ENCODE data around the gene RPS6KA4. TPM values are rescaled to one million over a fixed set of nuclear protein-coding genes. Genes with fewer than 3 reads are reported as not detected.
"Not testable (repeated sequence)": the region's sequence is repeated elsewhere in the genome, so short reads cannot be mapped to it uniquely, and the experiment has no call there.

The RPS6KA4 gene
- 10 to 100 TPM in 3 of 4 donors, 1 to 10 TPM in 1; 9.4 to 16.3 (median 13.5) TPM for polyA plus RNA-seq (ENCODE audit: insufficient read length in 4 of 4)

- no peak for DNase-seq (ENCODE audit: low read depth in 4 of 4, low spot score in 3 of 4)
Observed at GRCh38 chr11:64358907-64359711, at the start of gene RPS6KA4. Gene RPS6KA4 (plus strand): TSS chr11:64359162. CDS start chr11:64359236, 74 bp downstream.

- DNase-seq (ENCODE audit: low read depth in 4 of 4, low spot score in 3 of 4), result no peak
Observed at GRCh38 chr11:64312947-64313346, 46.0 kb upstream of the RPS6KA4 start.

GRCh38 chr11:64313491-64314145 lies 45.3 kb upstream of the RPS6KA4 start:
- DNase-seq (ENCODE audit: low read depth in 4 of 4, low spot score in 3 of 4), result no peak

- no peak for DNase-seq (ENCODE audit: low read depth in 4 of 4, low spot score in 3 of 4)
Observed at GRCh38 chr11:64314146-64314804, 44.7 kb upstream of the RPS6KA4 start.

- no peak for DNase-seq (ENCODE audit: low read depth in 4 of 4, low spot score in 3 of 4)
Observed at GRCh38 chr11:64314805-64315561, 44.0 kb upstream of the RPS6KA4 start.

- not testable (repeated sequence) for DNase-seq (ENCODE audit: low read depth in 4 of 4, low spot score in 3 of 4)
Observed at GRCh38 chr11:64315667-64316526, 43.1 kb upstream of the RPS6KA4 start.

GRCh38 chr11:64316672-64317324 lies 42.2 kb upstream of the RPS6KA4 start:
- no peak for DNase-seq (ENCODE audit: low read depth in 4 of 4, low spot score in 3 of 4)

GRCh38 chr11:64317325-64317960 lies 41.5 kb upstream of the RPS6KA4 start, which contains the start of gene TRMT112:
Gene TRMT112 (minus strand): TSS chr11:64317559. CDS start chr11:64317526, 33 bp downstream.
- peak; percentile 86 to 94 (median 92) for DNase-seq (ENCODE audit: low read depth in 4 of 4, low spot score in 3 of 4)

GRCh38 chr11:64317961-64318765 lies 40.8 kb upstream of the RPS6KA4 start, which contains the start of gene PRDX5:
Gene PRDX5 (plus strand): TSS chr11:64318121. CDS start chr11:64318216, 95 bp downstream.
- peak; percentile 89 to 91 (median 90) for DNase-seq (ENCODE audit: low read depth in 4 of 4, low spot score in 3 of 4)

- DNase-seq (ENCODE audit: low read depth in 4 of 4, low spot score in 3 of 4), result no peak
Observed at GRCh38 chr11:64318766-64319761, 39.9 kb upstream of the RPS6KA4 start.

- DNase-seq (ENCODE audit: low read depth in 4 of 4, low spot score in 3 of 4), result no peak
Observed at GRCh38 chr11:64320556-64320955, 38.4 kb upstream of the RPS6KA4 start.

- no peak for DNase-seq (ENCODE audit: low read depth in 4 of 4, low spot score in 3 of 4)
Observed at GRCh38 chr11:64321026-64321425, 37.9 kb upstream of the RPS6KA4 start.

GRCh38 chr11:64321533-64321932 lies 37.4 kb upstream of the RPS6KA4 start:
- no peak for DNase-seq (ENCODE audit: low read depth in 4 of 4, low spot score in 3 of 4)

GRCh38 chr11:64322925-64323260 lies 36.1 kb upstream of the RPS6KA4 start:
- no peak for DNase-seq (ENCODE audit: low read depth in 4 of 4, low spot score in 3 of 4)

- no peak for DNase-seq (ENCODE audit: low read depth in 4 of 4, low spot score in 3 of 4)
Observed at GRCh38 chr11:64323373-64323772, 35.6 kb upstream of the RPS6KA4 start.

- DNase-seq (ENCODE audit: low read depth in 4 of 4, low spot score in 3 of 4), result not testable (repeated sequence)
Observed at GRCh38 chr11:64323984-64324383, 35.0 kb upstream of the RPS6KA4 start.
